ENCODE data around the gene NTN4.
"Not testable (repeated sequence)": the region's sequence is repeated elsewhere in the genome, so short reads cannot be mapped to it uniquely, and the experiment has no call there.

Gene NTN4

GRCh38 chr12:95796225-95796981 is 5.8 kb upstream of the NTN4 start:
- no peak for DNase-seq (ENCODE audit: low spot score)

GRCh38 chr12:95790917-95791849 is 619 bp upstream of the NTN4 start:
- no peak for DNase-seq (ENCODE audit: low spot score)

GRCh38 chr12:95789126-95790032 is 1.2 kb downstream of the NTN4 start:
- DNase-seq (ENCODE audit: low spot score) = no peak

- DNase-seq (ENCODE audit: low spot score) = no peak
Observed at GRCh38 chr12:95788637-95789036, 1.9 kb downstream of the NTN4 start.

GRCh38 chr12:95787274-95787818 is 3.2 kb downstream of the NTN4 start:
- DNase-seq (ENCODE audit: low spot score) = no peak

- DNase-seq (ENCODE audit: low spot score) = no peak
Observed at GRCh38 chr12:95784915-95785314, 5.6 kb downstream of the NTN4 start.

- DNase-seq (ENCODE audit: low spot score) = no peak
Observed at GRCh38 chr12:95784286-95784685, 6.3 kb downstream of the NTN4 start.

- DNase-seq (ENCODE audit: low spot score) = not testable (repeated sequence)
Observed at GRCh38 chr12:95775466-95775865, 15.1 kb downstream of the NTN4 start.

- DNase-seq (ENCODE audit: low spot score) = no peak
Observed at GRCh38 chr12:95774311-95775045, 16.1 kb downstream of the NTN4 start.

- DNase-seq (ENCODE audit: low spot score) = no peak
Observed at GRCh38 chr12:95773320-95773719, 17.2 kb downstream of the NTN4 start.

- DNase-seq (ENCODE audit: low spot score) = no peak
Observed at GRCh38 chr12:95767703-95768102, 22.9 kb downstream of the NTN4 start.

- DNase-seq (ENCODE audit: low spot score) = no peak
Observed at GRCh38 chr12:95766356-95767019, 24.1 kb downstream of the NTN4 start.

- peak; percentile 16 for DNase-seq (ENCODE audit: low spot score)
Observed at GRCh38 chr12:95764848-95765247, 25.7 kb downstream of the NTN4 start.

GRCh38 chr12:95763809-95764253 is 26.7 kb downstream of the NTN4 start:
- DNase-seq (ENCODE audit: low spot score) = peak; percentile 79

GRCh38 chr12:95762123-95762785 is 28.3 kb downstream of the NTN4 start:
- no peak for DNase-seq (ENCODE audit: low spot score)

GRCh38 chr12:95760371-95760770 is 30.2 kb downstream of the NTN4 start:
- DNase-seq (ENCODE audit: low spot score) = no peak

- DNase-seq (ENCODE audit: low spot score) = no peak
Observed at GRCh38 chr12:95759718-95760117, 30.8 kb downstream of the NTN4 start.

GRCh38 chr12:95759039-95759438 is 31.5 kb downstream of the NTN4 start:
- DNase-seq (ENCODE audit: low spot score) = no peak

GRCh38 chr12:95756362-95756761 is 34.2 kb downstream of the NTN4 start:
- no peak for DNase-seq (ENCODE audit: low spot score)
